ENCODE data around the gene ATP1B1. TPM values are rescaled to one million over a fixed set of nuclear protein-coding genes. Genes with fewer than 3 reads are reported as not detected.
"Not testable (repeated sequence)": the region's sequence is repeated elsewhere in the genome, so short reads cannot be mapped to it uniquely, and the experiment has no call there.

ATP1B1 gene
- total RNA-seq, 1 donor from 2014 or later: 83.3 TPM

DNA sequence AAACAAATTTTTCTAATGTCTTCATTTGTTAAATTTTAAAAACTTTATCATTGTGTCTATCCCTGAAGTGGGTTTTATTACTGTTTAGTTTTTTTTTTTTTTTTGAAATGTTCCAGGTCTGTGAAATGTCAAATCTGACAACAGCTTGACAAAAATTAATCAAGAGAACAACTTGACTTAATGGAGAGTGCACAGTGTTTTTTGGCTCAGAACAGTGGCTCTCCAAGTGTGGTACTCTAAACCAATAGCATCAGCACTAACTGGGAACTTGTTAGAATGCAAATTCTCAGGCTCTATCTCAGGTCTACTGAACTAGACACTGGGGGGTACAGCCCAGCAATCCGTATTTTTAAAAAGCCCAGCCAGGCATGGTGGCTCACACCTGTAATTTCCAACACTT is 49.2 kb downstream of the ATP1B1 start:
- no peak for DNase-seq (ENCODE audit: low read depth)
- TF ChIP-seq, protein P1, sequence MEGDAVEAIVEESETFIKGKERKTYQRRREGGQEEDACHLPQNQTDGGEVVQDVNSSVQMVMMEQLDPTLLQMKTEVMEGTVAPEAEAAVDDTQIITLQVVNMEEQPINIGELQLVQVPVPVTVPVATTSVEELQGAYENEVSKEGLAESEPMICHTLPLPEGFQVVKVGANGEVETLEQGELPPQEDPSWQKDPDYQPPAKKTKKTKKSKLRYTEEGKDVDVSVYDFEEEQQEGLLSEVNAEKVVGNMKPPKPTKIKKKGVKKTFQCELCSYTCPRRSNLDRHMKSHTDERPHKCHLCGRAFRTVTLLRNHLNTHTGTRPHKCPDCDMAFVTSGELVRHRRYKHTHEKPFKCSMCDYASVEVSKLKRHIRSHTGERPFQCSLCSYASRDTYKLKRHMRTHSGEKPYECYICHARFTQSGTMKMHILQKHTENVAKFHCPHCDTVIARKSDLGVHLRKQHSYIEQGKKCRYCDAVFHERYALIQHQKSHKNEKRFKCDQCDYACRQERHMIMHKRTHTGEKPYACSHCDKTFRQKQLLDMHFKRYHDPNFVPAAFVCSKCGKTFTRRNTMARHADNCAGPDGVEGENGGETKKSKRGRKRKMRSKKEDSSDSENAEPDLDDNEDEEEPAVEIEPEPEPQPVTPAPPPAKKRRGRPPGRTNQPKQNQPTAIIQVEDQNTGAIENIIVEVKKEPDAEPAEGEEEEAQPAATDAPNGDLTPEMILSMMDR (conservative IDR thresholded peaks at IDR 0.05; ENCODE audit: low read depth, low read length): no peak
- no peak overlapping the region for H3K4me3 ChIP-seq (ENCODE audit: low read depth, low read length)

DNA sequence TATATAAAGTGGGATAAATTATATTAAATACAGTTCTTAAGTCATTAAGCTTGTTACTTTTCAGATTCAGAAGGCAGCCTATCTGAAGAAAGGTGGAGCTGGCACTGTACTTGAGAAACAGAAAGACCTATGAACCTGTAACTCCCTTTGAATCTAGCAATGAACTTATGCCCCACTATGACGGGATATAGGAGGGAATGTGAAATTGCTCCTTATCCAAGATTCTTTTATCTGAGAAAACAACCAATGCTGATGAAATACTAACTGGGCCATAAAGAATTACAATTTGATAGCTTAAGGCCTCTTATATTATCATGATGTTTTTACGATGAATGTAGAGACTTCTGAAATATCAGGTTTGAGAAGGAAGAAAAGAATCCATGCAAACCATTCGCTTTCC is 50.1 kb downstream of the ATP1B1 start:
- no peak for DNase-seq (ENCODE audit: low read depth)
- TF ChIP-seq, protein P1 (conservative IDR thresholded peaks at IDR 0.05; ENCODE audit: low read depth, low read length): no peak
- no peak overlapping the region for H3K4me3 ChIP-seq (ENCODE audit: low read depth, low read length)

DNA sequence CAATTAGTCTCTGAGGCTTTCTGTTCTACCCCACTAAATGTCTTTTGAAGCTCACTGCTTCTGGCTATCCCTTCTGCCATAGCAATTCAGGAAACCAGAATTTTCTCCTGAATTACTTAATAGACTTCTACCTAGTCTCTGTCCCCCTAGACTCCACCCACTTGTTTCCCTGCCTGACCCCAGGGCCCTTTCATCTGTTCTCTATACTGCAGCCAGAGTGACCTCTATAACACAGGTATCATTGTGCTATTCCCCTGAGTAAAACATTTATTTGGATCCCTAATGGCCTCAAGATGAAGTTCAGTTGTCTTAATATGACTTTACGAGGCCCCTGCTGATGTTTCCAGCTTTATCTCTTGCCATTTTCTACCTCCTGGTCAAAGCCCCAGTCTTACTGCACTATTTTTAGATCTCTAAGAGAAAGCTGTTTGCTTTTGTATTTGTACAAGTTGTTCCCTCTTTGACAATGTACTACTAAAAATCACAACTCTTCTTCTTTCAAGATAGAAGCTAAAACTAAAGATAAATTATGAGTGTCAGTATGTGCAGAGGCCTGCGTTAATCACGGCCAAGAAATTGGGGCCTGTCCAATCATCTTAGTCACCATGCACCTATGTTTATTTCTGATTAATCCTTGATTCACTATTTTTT is 54.5 kb downstream of the ATP1B1 start:
- no peak for DNase-seq (ENCODE audit: low read depth)
- TF ChIP-seq, protein P1 (conservative IDR thresholded peaks at IDR 0.05; ENCODE audit: low read depth, low read length): no peak
- H3K4me3 ChIP-seq (ENCODE audit: low read depth, low read length): no peak overlapping the region

DNA sequence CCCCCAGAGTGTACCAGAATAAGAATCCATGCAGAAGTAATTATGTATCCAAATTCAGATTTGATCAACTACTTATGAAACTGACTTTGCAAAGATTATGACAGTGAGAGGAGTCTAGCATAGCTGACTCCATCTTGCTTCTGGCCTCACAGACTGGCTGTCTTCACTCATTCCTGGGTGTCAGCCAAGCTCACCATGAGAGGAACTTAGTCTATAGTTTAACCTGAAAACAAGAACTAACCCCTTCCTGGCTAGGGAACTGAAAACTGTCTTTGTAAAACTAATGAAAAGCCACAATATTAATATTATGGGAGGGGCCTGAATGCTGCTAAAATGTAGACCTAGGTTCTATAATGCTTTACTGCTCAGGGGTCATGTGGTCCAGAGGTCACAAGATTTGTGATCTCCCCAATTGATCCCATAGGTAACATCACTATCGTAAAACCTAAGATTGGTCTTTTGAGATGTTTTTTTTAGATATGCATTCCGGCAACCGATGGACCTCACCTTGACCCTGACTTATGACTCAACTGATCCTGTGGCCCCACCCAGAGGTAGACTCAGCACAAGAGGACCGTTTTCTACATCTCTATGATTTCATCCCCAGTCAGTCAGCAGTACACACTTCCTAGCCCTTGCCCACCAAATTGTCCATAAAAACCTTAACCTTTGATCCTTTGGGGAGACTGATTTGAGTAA is 55.2 kb downstream of the ATP1B1 start:
- TF ChIP-seq, protein P1 (conservative IDR thresholded peaks at IDR 0.05; ENCODE audit: low read depth, low read length): no peak
- no peak for DNase-seq (ENCODE audit: low read depth)

GRCh38 chr1:169163059-169163458 is 56.6 kb downstream of the ATP1B1 start:
- DNase-seq (ENCODE audit: low read depth): no peak
- TF ChIP-seq, protein P1 (conservative IDR thresholded peaks at IDR 0.05; ENCODE audit: low read depth, low read length): no peak
- H3K4me3 ChIP-seq (ENCODE audit: low read depth, low read length): no peak overlapping the region

More for the DNA sequence above, 55.2 kb downstream of the ATP1B1 start:
- no peak overlapping the region for H3K4me3 ChIP-seq (ENCODE audit: low read depth, low read length)

DNA sequence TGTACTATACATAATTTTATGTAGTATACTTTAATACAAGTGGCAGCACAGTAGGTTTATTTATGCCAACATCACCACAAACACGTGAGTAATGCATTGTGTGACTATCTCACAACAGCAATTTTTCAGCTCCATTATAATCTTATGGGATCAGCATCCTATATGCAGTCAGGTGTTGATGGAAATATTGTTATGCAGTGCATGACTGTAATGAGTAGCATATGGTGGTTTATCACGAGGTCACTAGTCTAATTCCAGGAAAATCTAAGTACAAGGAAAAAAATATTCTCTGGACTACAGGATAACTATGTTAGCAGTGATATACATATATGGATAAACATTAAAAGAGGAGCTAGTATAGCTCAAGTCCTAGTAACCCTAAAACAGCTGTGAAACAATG is 69.0 kb downstream of the ATP1B1 start:
- H3K4me3 ChIP-seq (ENCODE audit: low read depth, low read length): no peak overlapping the region
- TF ChIP-seq, protein P1 (conservative IDR thresholded peaks at IDR 0.05; ENCODE audit: low read depth, low read length): no peak
- DNase-seq (ENCODE audit: low read depth): no peak

DNA sequence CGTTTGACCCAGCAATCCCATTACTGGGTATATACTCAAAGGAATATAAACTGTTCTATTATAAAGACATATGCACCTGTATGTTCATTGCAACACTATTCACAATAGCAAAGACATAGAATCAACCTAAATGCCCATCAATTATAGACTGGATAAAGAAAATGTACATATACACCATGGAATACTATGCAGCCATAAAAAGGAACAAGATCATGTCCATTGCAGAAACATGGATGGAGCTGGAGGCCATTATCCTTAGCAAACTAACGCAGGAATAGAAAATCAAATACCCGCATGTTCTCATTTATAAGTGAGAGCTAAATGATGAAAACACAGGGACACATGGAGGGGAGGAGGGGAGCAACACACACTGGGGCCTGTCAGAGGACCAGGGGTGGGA is 72.9 kb downstream of the ATP1B1 start:
- H3K4me3 ChIP-seq (ENCODE audit: low read depth, low read length); DNase-seq (ENCODE audit: low read depth): not testable (repeated sequence)

All from epithelial cell of proximal tubule (primary cell).